SU-DHL-6 (cell line): ENCODE results near the gene TECTA.

Experiments used
- H2AFZ ChIP-seq: fragments of 200-600 bp; sonication (generic); 2 replicates; pipeline ENCODE4 v1.6.1; 2014; ENCODE audit warnings: low read depth, mild to moderate bottlenecking, moderate library complexity, mixed read lengths, antibody characterized with exemption, low read length; ENCODE audit not compliant: severe bottlenecking
- H3F3A ChIP-seq: fragments of 200-600 bp; shearing (Covaris generic); 2 replicates; pipeline ENCODE4 v1.6.0; 2016; ENCODE audit warnings: antibody characterized with exemption, mild to moderate bottlenecking; ENCODE audit not compliant: insufficient read depth
- H3K27ac ChIP-seq: fragments of 200-600 bp; sonication (generic); 2 replicates; pipeline ENCODE4 v1.5.1; 2016; ENCODE audit warnings: low read depth, mild to moderate bottlenecking, low read length, moderate library complexity, mixed read lengths
- H3K27me3 ChIP-seq: fragments of 200-600 bp; sonication (generic), shearing (Covaris generic); 2 replicates; pipeline ENCODE4 v1.6.0; 2014; ENCODE audit warnings: mild to moderate bottlenecking, low read length
- H3K36me3 ChIP-seq: fragments of 200-600 bp; sonication (generic); 2 replicates; pipeline ENCODE4 v1.6.1; 2014; ENCODE audit warnings: mild to moderate bottlenecking, low read length, mixed read lengths
- H3K4me2 ChIP-seq: fragments of 300-600, 200-600 bp; shearing (Covaris generic), sonication (generic); 2 replicates; pipeline ENCODE4 v1.6.0; 2014; ENCODE audit warnings: low read length, low read depth, mild to moderate bottlenecking; ENCODE audit not compliant: poor library complexity, severe bottlenecking
- H3K4me3 ChIP-seq: fragments of 200-600 bp; sonication (generic); 2 replicates; pipeline ENCODE4 v1.5.1; 2014; ENCODE audit warnings: antibody characterized with exemption, low read length, mild to moderate bottlenecking, mixed read lengths; ENCODE audit not compliant: insufficient read depth, poor library complexity, severe bottlenecking
- H3K79me2 ChIP-seq: fragments of 200-600 bp; sonication (generic); 2 replicates; pipeline ENCODE4 v1.6.1; 2014; ENCODE audit warnings: mild to moderate bottlenecking, low read length, moderate library complexity; ENCODE audit not compliant: insufficient read depth
- H3K9ac ChIP-seq: fragments of 200-600 bp; sonication (generic); 2 replicates; pipeline ENCODE4 v1.7.0; 2014; ENCODE audit warnings: mild to moderate bottlenecking, low read length
- H3K9me2 ChIP-seq: fragments of 200-600 bp; sonication (generic); replicated peaks from 2 replicates; pipeline ENCODE4 v1.6.1; 2014; ENCODE audit warnings: low read length; ENCODE audit not compliant: insufficient read depth
- H3K9me3 ChIP-seq: fragments of 200-600 bp; sonication (generic); 2 replicates; pipeline ENCODE4 v1.6.1; 2014; ENCODE audit warnings: low read length, mixed read lengths; ENCODE audit not compliant: insufficient read depth
- H4K20me1 ChIP-seq: fragments of 200-600 bp; sonication (generic); 2 replicates; pipeline ENCODE4 v1.6.1; 2014; ENCODE audit warnings: low read depth, mild to moderate bottlenecking, antibody characterized with exemption, low read length, moderate library complexity, mixed read lengths
- EZH2phosphoT487 ChIP-seq: fragments of 200-600 bp; sonication (generic), shearing (Covaris generic); conservative IDR thresholded peaks from 2 replicates; pipeline ENCODE4 v1.6.1; 2018; ENCODE audit warnings: mild to moderate bottlenecking, antibody characterized with exemption, low read length, moderate library complexity, mixed read lengths
- TF ChIP-seq, protein P1 (sequence below): fragments of 200-600 bp; sonication (generic); IDR thresholded peaks from one replicate; pipeline ENCODE4 v1.5.1; 2017; ENCODE audit warnings: antibody characterized with exemption, mild to moderate bottlenecking, low read length, moderate library complexity; ENCODE audit not compliant: insufficient read depth, poor library complexity, severe bottlenecking

TECTA gene

DNA sequence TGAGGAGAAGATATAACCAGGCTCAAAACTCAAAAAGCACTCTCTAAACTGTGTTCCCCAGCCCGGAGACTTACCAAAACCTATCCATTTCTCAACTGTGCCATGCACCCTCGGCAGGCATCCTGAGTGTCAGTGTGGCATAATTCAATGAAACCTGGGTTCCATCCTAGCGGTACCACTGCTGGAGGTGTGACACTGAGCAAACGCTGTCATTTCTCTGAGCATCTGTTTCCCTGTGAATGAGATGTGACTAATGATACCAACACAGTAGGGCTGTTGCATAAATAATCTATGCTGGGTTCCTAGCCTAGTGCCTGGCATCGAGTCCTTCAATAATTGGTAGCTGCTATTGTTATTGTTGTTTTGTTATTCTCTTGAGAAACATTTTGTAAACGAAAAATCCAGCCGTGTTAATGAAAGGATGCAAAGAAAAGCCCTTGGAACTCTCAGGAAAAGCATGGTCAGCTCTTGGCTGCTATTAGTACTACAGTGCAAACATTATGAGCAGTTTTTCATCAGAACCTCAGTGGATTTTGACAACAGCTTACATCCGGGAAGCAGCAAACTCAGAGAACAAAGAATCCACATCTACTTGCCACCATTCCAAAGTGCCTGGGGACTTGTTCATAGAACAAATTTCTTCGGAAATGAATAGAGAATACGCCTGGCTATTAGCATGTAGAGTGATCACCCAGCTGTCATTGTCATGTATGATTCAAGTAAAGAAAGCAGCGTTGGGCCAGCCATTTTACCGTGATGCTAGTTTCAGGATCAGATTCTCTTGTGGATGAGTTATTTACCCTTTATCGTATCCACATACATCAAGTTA lies 53.7 kb downstream of the TECTA start:
- Histone ChIP-seq H3K4me3 (no peak overlapping the region), H3K79me2 (no peaks in the 10 kb centered on the region), H3K36me3 (no peaks in the 10 kb centered on the region), H3K9ac (no peak overlapping the region), H3K4me2 (no peak overlapping the region), H3K9me2 (no peaks in the 10 kb centered on the region), H2AFZ (no peak overlapping the region), H3F3A (no peaks in the 10 kb centered on the region), H3K27me3 (no peaks in the 10 kb centered on the region), H4K20me1 (no peaks in the 10 kb centered on the region), H3K9me3 (no peaks in the 10 kb centered on the region), H3K27ac (no peak overlapping the region)
- no peak for TF ChIP-seq EZH2phosphoT487
- TF ChIP-seq, protein P1, sequence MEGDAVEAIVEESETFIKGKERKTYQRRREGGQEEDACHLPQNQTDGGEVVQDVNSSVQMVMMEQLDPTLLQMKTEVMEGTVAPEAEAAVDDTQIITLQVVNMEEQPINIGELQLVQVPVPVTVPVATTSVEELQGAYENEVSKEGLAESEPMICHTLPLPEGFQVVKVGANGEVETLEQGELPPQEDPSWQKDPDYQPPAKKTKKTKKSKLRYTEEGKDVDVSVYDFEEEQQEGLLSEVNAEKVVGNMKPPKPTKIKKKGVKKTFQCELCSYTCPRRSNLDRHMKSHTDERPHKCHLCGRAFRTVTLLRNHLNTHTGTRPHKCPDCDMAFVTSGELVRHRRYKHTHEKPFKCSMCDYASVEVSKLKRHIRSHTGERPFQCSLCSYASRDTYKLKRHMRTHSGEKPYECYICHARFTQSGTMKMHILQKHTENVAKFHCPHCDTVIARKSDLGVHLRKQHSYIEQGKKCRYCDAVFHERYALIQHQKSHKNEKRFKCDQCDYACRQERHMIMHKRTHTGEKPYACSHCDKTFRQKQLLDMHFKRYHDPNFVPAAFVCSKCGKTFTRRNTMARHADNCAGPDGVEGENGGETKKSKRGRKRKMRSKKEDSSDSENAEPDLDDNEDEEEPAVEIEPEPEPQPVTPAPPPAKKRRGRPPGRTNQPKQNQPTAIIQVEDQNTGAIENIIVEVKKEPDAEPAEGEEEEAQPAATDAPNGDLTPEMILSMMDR: no peak

DNA sequence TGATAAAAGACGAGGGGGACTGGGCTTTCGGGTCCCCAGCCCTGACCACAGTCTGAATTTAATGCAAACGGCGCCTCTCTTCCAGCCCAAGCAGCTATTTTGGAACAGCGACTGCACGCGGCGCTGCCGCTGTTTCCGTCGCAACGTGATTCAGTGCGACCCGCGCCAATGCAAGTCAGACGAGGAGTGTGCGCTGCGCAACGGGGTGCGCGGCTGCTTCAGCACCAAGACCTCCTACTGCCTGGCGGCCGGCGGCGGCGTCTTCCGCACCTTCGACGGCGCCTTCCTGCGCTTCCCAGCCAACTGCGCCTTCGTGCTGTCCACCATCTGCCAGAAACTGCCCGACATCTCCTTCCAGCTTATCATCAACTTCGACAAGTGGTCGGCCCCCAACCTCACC lies 56.7 kb downstream of the TECTA start:
- H3K27ac ChIP-seq: no peak overlapping the region
- H3K27me3 ChIP-seq: no peaks in the 10 kb centered on the region
- H3K9me2 ChIP-seq: no peaks in the 10 kb centered on the region

DNA sequence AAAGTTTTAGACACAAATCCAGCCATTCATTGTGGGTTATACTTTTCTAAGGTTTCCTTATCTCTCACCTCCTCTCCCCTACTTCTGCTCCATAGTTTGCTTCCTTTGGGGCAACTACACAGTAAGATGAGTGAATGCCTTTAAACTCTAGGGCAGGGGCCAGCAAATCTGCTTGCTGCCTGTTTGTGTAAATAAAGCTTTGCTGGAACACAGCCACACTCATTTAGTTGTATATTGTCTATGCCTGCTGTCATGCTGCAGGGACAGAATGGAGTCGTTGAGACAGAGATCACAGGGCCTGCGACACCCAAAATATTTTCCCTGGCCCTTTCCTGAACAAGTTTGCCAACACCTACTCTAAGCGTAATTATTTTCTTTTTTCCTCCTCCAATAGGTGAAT lies 58.7 kb downstream of the TECTA start:
- Histone ChIP-seq H3K9ac (no peak overlapping the region), H2AFZ (no peak overlapping the region), H3K27me3 (no peaks in the 10 kb centered on the region), H3F3A (no peaks in the 10 kb centered on the region), H3K27ac (no peak overlapping the region), H3K79me2 (no peaks in the 10 kb centered on the region), H3K4me3 (no peak overlapping the region), H3K9me2 (no peaks in the 10 kb centered on the region), H3K9me3 (no peaks in the 10 kb centered on the region), H3K4me2 (no peak overlapping the region), H4K20me1 (no peaks in the 10 kb centered on the region), H3K36me3 (no peaks in the 10 kb centered on the region)
- no peak for TF ChIP-seq EZH2phosphoT487
- TF ChIP-seq, protein P1: no peak

More for the DNA sequence above, 56.7 kb downstream of the TECTA start:
- TF ChIP-seq EZH2phosphoT487: no peak
- TF ChIP-seq, protein P1: no peak
- H3K36me3 ChIP-seq: no peaks in the 10 kb centered on the region
- H3K79me2 ChIP-seq: no peaks in the 10 kb centered on the region
- H3K9me3 ChIP-seq: no peaks in the 10 kb centered on the region
- no peak overlapping the region for H2AFZ ChIP-seq
- H4K20me1 ChIP-seq: no peaks in the 10 kb centered on the region
- H3K4me3 ChIP-seq: no peak overlapping the region
- no peak overlapping the region for H3K9ac ChIP-seq
- no peak overlapping the region for H3K4me2 ChIP-seq
- H3F3A ChIP-seq: no peaks in the 10 kb centered on the region
